ENCODE data around the gene AQP2. TPM values are rescaled to one million over a fixed set of nuclear protein-coding genes. Genes with fewer than 3 reads are reported as not detected.

Gene AQP2
- 0.08 and 1.4 TPM in 2 replicates for total RNA-seq
- polyA plus RNA-seq: 0.71 and 1.8 TPM in 2 replicates

- WGBS (ENCODE audit: low lambda C conversion rate, missing lambda C conversion rate): 81% methylated on average over 31 of the region's 32 CpGs
Observed at GRCh38 chr12:49950273-49951251, at the start of gene AQP2. AQP2 (plus strand) TSS chr12:49950737; CDS start chr12:49950831, 94 bp downstream.

GRCh38 chr12:49901026-49901425 is 49.5 kb upstream of the AQP2 start:
- H3K27ac ChIP-seq: no peak overlapping the region
- no peak for TF ChIP-seq EZH2phosphoT487 (IDR thresholded peaks at IDR 0.05; ENCODE audit: low read depth, severe bottlenecking, unreplicated experiment)
- no peak for TF ChIP-seq CTCF (IDR thresholded peaks at IDR 0.05; ENCODE audit: poor library complexity)
- no peak for TF ChIP-seq EZH2 (IDR thresholded peaks at IDR 0.05; ENCODE audit: borderline replicate concordance)

More at GRCh38 chr12:49950273-49951251, at the start of gene AQP2:
- H3K36me3 ChIP-seq (replicated peaks; ENCODE audit: insufficient read depth, low read depth): no peaks in the 10 kb centered on the region
- H3K9me2 ChIP-seq (replicated peaks; ENCODE audit: insufficient read depth): no peaks in the 10 kb centered on the region
- no peaks in the 10 kb centered on the region for H3K4me1 ChIP-seq (ENCODE audit: insufficient read depth)
- no peaks in the 10 kb centered on the region for H3K9me3 ChIP-seq (ENCODE audit: low read depth)
- no peak for DNase-seq (ENCODE audit: low spot score)
- no peaks in the 10 kb centered on the region for H3K79me2 ChIP-seq
- H3K4me3 ChIP-seq: no peak within 1 kb of the TSS
- H2AFZ ChIP-seq: no peak within 1 kb of the TSS
- TF ChIP-seq EZH2phosphoT487 (IDR thresholded peaks at IDR 0.05; ENCODE audit: low read depth, severe bottlenecking, unreplicated experiment): no peak
- no peak for TF ChIP-seq EZH2 (IDR thresholded peaks at IDR 0.05; ENCODE audit: borderline replicate concordance)
- no peak for TF ChIP-seq CTCF (IDR thresholded peaks at IDR 0.05; ENCODE audit: poor library complexity)
- no peak within 1 kb of the TSS for H3K27ac ChIP-seq
- H3K27me3 ChIP-seq: peaks cover 10% of the 10 kb centered on the region
- H4K20me1 ChIP-seq (ENCODE audit: insufficient read depth, poor library complexity, severe bottlenecking): no peaks in the 10 kb centered on the region
- no peak within 1 kb of the TSS for H3K4me2 ChIP-seq

GRCh38 chr12:49901986-49902385 is 48.6 kb upstream of the AQP2 start:
- peaks cover 15% of the 10 kb centered on the region for H3K27me3 ChIP-seq
- WGBS (ENCODE audit: low lambda C conversion rate, missing lambda C conversion rate): 94% methylated on average over 5 of the region's 5 CpGs
- H2AFZ ChIP-seq: no peak overlapping the region
- no peak for TF ChIP-seq CTCF (IDR thresholded peaks at IDR 0.05; ENCODE audit: poor library complexity)
- TF ChIP-seq EZH2 (IDR thresholded peaks at IDR 0.05; ENCODE audit: borderline replicate concordance): no peak
- TF ChIP-seq EZH2phosphoT487 (IDR thresholded peaks at IDR 0.05; ENCODE audit: low read depth, severe bottlenecking, unreplicated experiment): no peak
- H3K4me3 ChIP-seq: no peak overlapping the region
- H3K4me2 ChIP-seq: no peak overlapping the region
- no peak for DNase-seq (ENCODE audit: low spot score)
- no peaks in the 10 kb centered on the region for H3K79me2 ChIP-seq
- no peaks in the 10 kb centered on the region for H3K36me3 ChIP-seq (replicated peaks; ENCODE audit: insufficient read depth, low read depth)
- H3K9me3 ChIP-seq (ENCODE audit: low read depth): no peaks in the 10 kb centered on the region
- H3K9me2 ChIP-seq (replicated peaks; ENCODE audit: insufficient read depth): no peaks in the 10 kb centered on the region
- no peak overlapping the region for H3K27ac ChIP-seq
- peaks cover 5% of the 10 kb centered on the region for H3K4me1 ChIP-seq (ENCODE audit: insufficient read depth)
- H4K20me1 ChIP-seq (ENCODE audit: insufficient read depth, poor library complexity, severe bottlenecking): no peaks in the 10 kb centered on the region

More at GRCh38 chr12:49901026-49901425, 49.5 kb upstream of the AQP2 start:
- no peaks in the 10 kb centered on the region for H3K79me2 ChIP-seq
- no peaks in the 10 kb centered on the region for H4K20me1 ChIP-seq (ENCODE audit: insufficient read depth, poor library complexity, severe bottlenecking)
- H3K36me3 ChIP-seq (replicated peaks; ENCODE audit: insufficient read depth, low read depth): no peaks in the 10 kb centered on the region
- H2AFZ ChIP-seq: no peak overlapping the region
- DNase-seq (ENCODE audit: low spot score): no peak
- H3K4me3 ChIP-seq: no peak overlapping the region
- 80% methylated on average over 2 of the region's 4 CpGs for WGBS (ENCODE audit: low lambda C conversion rate, missing lambda C conversion rate)
- no peaks in the 10 kb centered on the region for H3K9me3 ChIP-seq (ENCODE audit: low read depth)
- H3K9me2 ChIP-seq (replicated peaks; ENCODE audit: insufficient read depth): no peaks in the 10 kb centered on the region
- peaks cover 15% of the 10 kb centered on the region for H3K27me3 ChIP-seq
- peaks cover 5% of the 10 kb centered on the region for H3K4me1 ChIP-seq (ENCODE audit: insufficient read depth)
- H3K4me2 ChIP-seq: no peak overlapping the region

All from hepatocyte (in vitro differentiated cells).